ENCODE measurements around the gene PRKCA.
A peak's percentile ranks its signal among the peaks of the same experiment; 100 is the strongest.

Gene PRKCA

DNA sequence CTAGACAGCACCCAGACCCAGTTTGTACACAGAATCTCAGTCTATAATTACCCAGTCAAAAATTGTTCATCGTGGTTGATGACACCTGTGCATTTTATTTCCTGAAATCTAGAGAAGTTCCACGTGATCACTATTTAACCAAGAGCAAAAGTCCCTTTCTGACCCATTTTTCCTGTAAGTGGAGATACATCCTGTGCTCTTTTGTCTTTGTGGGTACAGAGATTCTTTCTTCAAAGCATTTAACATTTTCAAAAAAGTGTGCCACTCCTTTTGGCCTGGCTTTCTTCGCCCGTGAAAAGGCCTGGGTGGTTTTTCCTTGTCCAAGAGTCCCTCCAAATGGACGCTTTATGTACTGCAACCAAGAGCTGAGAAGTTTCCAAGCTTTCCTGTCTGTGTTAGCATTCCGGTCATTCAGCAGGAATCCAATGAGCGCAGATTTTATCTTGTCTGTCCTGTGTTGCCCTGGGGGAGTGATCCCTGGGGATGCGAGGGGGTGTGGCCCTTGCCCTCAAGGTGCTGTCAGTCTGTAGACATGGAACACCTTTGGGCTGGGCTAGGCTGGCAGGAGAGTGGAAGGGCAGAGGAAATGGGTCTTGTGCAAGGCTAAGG is 371.4 kb downstream of the PRKCA start:
- DNase-seq = peak; percentile 52

- DNase-seq = no peak
These were observed 373.0 kb downstream of the PRKCA start for GRCh38 chr17:66675273-66675990.

DNA sequence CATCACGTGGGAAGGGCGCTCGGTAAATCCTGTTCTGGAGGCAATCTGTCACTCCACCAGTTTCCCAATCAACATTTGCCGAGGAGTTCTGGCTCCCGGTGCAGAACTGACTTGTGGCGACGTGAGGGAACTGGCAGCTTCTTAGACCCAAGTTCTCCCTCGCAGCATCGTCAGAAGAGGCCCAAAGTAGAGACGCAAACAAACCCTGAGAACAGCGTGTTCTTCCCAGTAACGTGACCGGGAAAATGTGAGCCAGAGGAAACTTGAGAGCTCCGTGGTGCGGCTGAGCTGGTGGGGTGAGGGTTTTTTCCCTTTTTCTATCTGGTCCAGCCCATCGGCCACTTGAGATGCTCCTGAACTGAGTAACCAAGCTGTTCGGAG is 373.6 kb downstream of the PRKCA start:
- no peak for DNase-seq

- DNase-seq = peak; percentile 32
These were observed 374.0 kb downstream of the PRKCA start for GRCh38 chr17:66676421-66676820.

GRCh38 chr17:66677201-66677981 is 375.0 kb downstream of the PRKCA start:
- no peak for DNase-seq

GRCh38 chr17:66678061-66678460 is 375.6 kb downstream of the PRKCA start:
- no peak for DNase-seq

GRCh38 chr17:66678827-66679226 is 376.4 kb downstream of the PRKCA start:
- no peak for DNase-seq

DNA sequence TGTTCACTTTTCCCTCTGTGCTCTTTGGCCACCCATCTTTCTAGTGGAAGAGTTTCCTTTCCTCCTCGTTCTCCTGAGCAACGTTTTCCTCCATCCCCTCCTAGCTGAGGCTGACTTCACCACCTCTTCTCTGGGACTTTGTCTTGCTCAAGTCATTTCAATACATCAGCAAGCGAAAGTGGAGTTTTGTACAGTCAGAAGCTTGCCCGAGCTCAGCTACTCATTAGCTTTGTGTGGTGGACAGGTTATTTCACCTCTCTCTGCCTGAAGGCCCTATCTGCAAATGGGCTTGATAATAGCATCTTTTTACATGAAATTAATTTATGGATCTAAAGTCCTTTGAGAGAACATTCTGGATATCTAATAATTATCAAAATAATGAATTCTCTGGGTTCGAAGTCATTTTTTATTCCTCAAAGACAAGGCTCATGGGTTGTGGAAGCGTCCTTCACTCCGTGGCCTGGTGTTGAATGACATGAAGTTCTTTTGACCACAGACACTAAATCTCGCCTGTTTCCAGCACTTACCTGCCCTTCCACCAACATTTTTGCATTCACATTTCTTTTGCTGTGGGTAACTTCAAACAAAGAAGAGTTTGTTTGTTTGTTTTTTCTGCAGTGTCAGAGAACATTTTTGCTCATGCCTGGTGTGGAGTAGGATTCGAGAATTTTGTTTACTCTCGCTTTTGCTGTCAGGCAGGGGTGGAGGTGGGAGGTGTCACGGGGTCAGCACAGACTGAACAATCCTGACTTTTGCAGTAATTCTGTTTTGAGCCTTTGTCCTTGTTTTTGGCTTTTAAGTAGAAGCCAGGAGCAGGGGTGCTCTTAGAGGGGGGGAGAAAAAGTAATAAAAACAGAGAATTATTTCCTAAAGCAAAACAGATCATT is 377.5 kb downstream of the PRKCA start:
- DNase-seq = no peak

DNA sequence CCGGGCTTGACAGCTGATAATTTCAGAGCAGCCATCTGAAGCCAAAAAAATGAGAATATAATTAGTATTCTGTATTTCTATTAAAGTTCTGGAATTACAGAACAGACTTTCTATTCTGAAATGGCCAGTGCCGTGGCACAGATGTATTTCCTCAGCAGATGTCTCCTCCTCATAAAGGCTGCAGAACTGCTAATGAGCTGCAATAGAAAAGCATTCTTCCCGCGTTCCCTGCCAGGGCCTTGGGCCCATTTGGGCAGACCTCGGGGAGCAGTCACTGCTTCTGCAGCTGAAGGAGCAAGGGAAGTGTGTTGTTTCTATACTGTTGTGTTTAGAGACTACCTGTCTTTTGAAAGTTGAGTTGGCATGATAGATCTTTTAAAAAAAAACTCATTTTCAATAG is 379.9 kb downstream of the PRKCA start:
- DNase-seq = no peak

DNA sequence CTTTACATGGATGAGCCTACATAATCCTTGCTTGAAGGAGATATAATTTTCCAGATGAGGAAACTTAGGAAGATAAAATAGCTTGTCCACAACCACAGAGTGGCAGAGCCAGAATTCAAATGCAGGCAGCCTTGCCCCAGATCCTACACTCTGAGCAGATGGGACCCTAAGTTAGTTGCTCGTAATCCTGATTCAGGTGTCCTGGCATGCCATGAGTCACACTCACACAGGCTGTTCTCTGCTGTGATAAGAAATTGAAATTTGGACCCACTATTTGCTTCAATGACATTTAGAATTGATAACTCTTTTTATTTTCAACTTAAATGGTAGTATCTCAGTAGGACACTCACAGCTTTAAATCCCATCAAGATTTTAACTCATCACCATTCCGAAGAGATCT is 381.8 kb downstream of the PRKCA start:
- no peak for DNase-seq

GRCh38 chr17:66684731-66685130 is 382.3 kb downstream of the PRKCA start:
- DNase-seq = no peak

DNA sequence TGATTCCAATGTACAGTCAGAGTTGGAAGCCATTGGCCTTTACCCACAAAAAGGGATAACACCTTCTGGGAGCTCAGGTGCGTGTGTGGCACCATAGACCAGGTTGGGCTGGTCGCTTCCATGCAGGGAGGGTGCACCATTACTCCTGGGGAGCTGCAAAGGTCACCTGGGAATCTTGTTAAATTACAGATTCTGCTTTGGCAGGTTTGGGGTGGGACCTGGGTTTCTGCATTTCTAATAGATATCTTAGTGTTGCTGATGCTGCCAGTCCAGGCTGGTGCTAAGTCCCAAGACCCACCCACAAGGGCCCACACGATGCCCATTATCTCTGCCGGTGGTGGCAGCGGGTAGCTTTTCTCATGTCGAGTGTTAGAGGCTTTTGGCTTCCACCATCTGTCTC is 384.2 kb downstream of the PRKCA start:
- DNase-seq = no peak

DNA sequence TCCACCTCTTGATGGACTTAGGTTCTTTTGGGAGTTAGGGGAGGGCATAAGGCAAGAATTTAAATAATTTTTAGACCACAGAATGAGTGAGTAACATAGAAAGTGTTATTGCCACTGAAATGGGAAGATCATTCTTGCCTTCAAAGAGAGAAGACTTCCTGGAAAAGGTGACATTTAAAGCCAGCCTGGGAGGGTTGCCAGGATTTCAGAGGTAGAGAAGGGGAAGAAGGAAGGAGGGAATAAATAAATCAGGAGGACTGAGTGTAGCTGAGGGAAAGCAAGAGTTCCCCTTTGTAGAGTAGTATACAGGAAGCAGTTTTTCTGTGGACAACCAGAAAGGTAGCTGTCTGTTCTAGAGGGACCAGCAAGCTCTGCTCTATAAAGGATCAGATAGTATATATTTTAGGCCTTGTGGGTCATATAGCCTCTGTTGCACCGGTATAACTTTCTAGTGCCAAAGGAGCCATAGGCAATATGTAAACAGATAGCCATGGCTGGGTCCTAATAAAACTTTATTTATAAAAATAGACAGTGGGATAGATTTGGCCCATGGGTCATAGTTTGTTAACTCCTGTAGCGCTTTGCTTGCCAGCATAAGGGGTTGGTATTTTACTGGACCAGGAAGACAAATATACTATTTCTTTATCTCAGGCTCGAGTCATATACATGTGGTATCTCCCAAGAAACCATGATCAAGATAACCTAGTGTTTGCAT is 385.3 kb downstream of the PRKCA start:
- DNase-seq = no peak

DNA sequence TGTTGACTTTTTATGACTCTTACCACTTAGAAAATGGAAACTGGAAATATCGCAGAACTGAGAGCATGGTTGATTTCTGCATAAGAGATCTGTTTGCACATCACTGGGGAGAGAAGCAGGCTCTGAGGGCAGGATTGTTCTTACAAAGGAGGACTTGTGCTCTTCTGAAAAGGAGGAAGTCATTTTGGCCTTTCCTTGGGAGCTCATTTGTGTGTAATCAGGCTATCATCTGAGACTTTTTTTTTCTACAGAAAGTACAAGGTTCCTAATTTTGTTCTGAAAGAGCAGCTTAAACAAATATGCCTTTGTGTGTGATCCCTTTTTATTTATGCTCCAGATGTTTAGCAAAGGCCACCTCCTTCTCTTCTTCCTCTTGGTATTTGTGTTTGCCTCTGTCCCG is 386.8 kb downstream of the PRKCA start:
- no peak for DNase-seq

DNA sequence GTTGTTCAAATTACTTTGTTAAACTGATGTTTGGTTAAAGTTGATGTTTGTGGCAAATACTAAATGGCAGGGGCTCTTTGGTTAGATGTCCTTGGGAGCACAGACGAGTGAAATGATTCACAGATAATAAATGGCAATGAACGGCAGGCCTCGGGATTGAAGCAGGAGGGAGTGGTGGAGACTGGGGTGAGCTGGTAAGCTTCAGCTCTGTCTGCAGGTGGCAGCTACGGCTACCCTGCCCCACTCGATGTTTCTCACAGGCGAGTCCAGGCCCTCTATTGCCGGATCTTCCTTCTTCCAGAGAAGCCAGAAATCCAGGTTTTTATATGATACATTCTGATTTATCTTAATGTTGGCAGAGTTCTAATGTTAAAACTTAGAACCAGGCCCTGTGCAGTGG is 387.8 kb downstream of the PRKCA start:
- no peak for DNase-seq

GRCh38 chr17:66691644-66692420 is 389.4 kb downstream of the PRKCA start:
- DNase-seq = peak; percentile 61

DNA sequence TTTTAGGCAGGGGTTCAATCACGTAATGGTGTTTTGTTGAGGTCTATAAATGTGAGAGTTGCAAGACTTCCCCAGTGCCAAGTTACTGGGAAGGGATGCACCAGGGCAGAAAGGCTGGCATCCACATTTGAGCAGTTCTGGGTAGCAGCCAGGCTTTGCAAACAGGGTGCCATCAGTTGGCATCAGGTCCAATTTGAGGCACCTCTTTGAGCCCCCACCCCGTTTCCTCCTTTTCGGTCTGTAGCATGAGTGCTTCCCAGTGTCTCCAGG is 389.9 kb downstream of the PRKCA start:
- no peak for DNase-seq

- no peak for DNase-seq
These were observed 392.7 kb downstream of the PRKCA start for GRCh38 chr17:66695098-66695497.

DNA sequence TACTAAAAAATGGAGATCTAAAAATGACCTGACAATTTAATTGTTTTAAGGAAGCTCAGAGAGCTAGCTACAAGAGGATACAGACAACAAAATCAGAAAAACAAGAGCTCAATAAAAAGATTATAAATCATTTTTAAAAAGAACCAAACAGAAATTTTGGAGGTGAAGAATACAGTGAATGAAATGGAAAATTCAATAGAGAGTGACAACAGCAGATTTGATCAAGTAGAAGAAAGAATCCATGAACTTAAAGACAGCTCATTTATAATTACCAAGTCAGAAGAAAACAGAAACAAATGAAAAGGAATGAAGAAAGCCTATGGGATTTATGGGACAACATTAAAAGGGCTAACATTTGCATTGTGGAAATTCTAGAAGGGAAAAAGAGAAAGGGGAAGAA is 395.9 kb downstream of the PRKCA start:
- DNase-seq = no peak

DNA sequence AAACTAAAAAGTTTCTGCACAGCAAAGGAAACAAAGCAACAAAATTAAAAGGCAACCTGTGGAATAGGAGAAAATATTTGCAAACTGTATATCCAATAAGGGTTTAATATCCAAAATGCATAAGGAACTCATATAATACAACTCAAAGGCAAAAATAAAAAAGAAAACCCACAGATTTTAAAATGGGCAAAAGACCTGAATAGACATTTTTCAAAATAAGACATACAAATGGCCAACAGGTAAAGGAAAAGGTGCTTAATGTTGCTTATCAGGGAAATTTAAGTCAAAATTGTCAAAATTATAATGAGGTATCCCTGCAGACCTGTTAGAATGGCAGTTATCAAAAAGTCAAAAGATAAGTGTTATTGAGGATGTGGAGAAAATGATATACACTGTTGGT is 399.0 kb downstream of the PRKCA start:
- DNase-seq = no peak

DNA sequence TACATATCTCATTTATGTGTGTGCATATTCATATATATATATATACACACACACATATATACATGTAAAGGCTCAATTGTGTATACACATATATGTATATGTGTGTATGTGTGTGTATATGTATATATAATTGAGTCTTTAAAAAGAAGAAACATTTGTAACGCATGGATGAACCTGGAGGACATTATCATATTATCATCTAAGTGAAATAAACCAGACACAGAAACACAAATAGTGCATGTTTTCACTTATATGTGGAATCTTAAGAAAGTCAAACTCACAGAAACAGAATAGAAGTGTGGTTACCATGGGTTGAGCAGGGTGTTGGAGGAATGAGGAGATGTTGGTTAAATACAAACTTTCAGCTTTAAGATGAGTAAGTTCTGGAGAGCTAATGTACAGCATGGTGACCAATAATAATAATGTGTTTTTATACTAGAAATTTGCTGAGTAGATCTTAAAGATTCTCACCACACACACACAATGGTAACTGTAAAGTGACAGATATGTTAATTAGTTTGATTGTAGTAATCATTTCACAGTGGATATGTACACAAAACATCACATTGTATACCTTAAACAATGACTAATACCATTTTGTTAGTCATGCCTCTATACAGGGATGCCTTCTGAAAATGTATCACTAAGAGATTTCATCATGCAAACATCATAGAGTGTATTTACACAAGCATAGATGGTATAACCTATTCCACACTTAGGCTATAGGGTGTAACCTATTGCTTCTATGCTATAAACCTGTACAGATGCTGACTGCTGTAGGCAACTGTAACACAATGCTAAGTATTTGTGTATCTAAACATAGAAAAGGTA is 399.9 kb downstream of the PRKCA start:
- DNase-seq = no peak

Data from NCI-H748 treated with DMSO at 0.1 percent for 48 hours (cell line).